A549 (cell line): ENCODE data around the gene KDM6A. TPM values are rescaled to one million over a fixed set of nuclear protein-coding genes. Genes with fewer than 3 reads are reported as not detected.
"Not testable (repeated sequence)": the region's sequence is repeated elsewhere in the genome, so short reads cannot be mapped to it uniquely, and the experiment has no call there.

Source experiments
- ATAC-seq, 2 experiments: fragments of 200-7000 bp in 1 of 2; fragments of >200 bp in 1 of 2; cut with Nextera tagmentation in 1 of 2; cut with Tn5 transposase in 1 of 2; 3 replicates each; pipeline versions ENCODE4 v1.8.0 to v1.9.1; 2018 to 2020; ENCODE audit warnings: mild to moderate bottlenecking in 1 of 2, moderate library complexity in 1 of 2
- CTCF ChIA-PET: fragments of 300-600 bp; sonication (Branson Sonifier 250); formaldehyde crosslinking; extraction: SDS; loops from one replicate; lab custom pipeline; 2021; ENCODE audit warnings: antibody characterized with exemption, inconsistent platforms; lab: Yijun Ruan, JAX
- POLR2A ChIA-PET: fragments of 350-600 bp; formaldehyde crosslinking; extraction: SDS; loops from one replicate; lab custom pipeline; 2021; ENCODE audit warnings: antibody characterized with exemption, inconsistent platforms; lab: Yijun Ruan, JAX
- DNase-seq, 2 experiments: peaks; one replicate each; pipeline versions ENCODE4 v3.0.0 to v3.0.0-alpha.2; 2011 to 2016; ENCODE audit warnings: low read depth in 1 of 2, low spot score in 1 of 2
- FAIRE-seq: peaks from 2 replicates; lab custom pipeline; 2011; peaks lifted over from hg19 to GRCh38; lab: Jason Lieb, UNC
- H3K27ac ChIP-seq, 2 experiments: fragments of >200 bp; sonication (Bioruptor Twin); formaldehyde crosslinking; 3 replicates each; pipeline ENCODE4 v1.5.1; 2016 to 2017
- H3K4me1 ChIP-seq: fragments of >200 bp; sonication (Bioruptor Twin); formaldehyde crosslinking; 3 replicates; pipeline ENCODE4 v1.6.1; 2016
- H3K4me2 ChIP-seq: fragments of >200 bp; sonication (Bioruptor Twin); formaldehyde crosslinking; 3 replicates; pipeline ENCODE4 v1.6.1; 2016
- H3K4me3 ChIP-seq: fragments of >200 bp; sonication (Bioruptor Twin); formaldehyde crosslinking; 3 replicates; pipeline ENCODE4 v1.5.1; 2016
- H3K9me3 ChIP-seq: fragments of >200 bp; sonication (Bioruptor Twin); formaldehyde crosslinking; 3 replicates; pipeline ENCODE4 v1.6.1; 2016
- BCL3 ChIP-seq: fragments of >200 bp; sonication (Bioruptor Twin); formaldehyde crosslinking; IDR thresholded peaks from 3 replicates; pipeline ENCODE4 v1.6.1; 2016
- BHLHE40 ChIP-seq: IDR thresholded peaks from 2 replicates; pipeline ENCODE4 v1.6.1; 2012; ENCODE audit warnings: low read depth, low read length, inconsistent platforms
- CEBPB ChIP-seq, 2 experiments: fragments of >200 bp in 1 of 2; sonication (Bioruptor Twin) in 1 of 2; formaldehyde crosslinking in 1 of 2; IDR thresholded peaks; 2 replicates each; pipeline ENCODE4 v1.6.1; 2012 to 2016
- CHD2 ChIP-seq: fragments of 150-350 bp; IDR thresholded peaks from 2 replicates; pipeline ENCODE4 v1.6.1; 2014; ENCODE audit warnings: low read length; ENCODE audit not compliant: partially characterized antibody
- CHD4 ChIP-seq: fragments of 200-600 bp; sonication (generic); IDR thresholded peaks from 2 replicates; pipeline ENCODE4 v1.6.1; 2016; ENCODE audit warnings: antibody characterized with exemption, mild to moderate bottlenecking, borderline replicate concordance
- FOSB ChIP-seq: fragments of 250-450 bp; sonication (Bioruptor Pico); IDR thresholded peaks from 2 replicates; pipeline ENCODE4 v1.5.0; 2020; ENCODE audit warnings: mild to moderate bottlenecking, moderate library complexity
- FOXS1 ChIP-seq: fragments of 250-450 bp; sonication (Bioruptor Pico); IDR thresholded peaks from 2 replicates; pipeline ENCODE4 v1.5.0; 2020; ENCODE audit warnings: mild to moderate bottlenecking, moderate library complexity
- GATA3 ChIP-seq: IDR thresholded peaks from 2 replicates; pipeline ENCODE4 v1.6.1; 2012; ENCODE audit warnings: borderline replicate concordance
- HDAC2 ChIP-seq: fragments of 200-600 bp; sonication (generic); IDR thresholded peaks from 2 replicates; pipeline ENCODE4 v1.6.1; 2016
- HOXB5 ChIP-seq: fragments of 250-450 bp; sonication (Bioruptor Pico); IDR thresholded peaks from 2 replicates; pipeline ENCODE4 v1.5.0; 2020; ENCODE audit warnings: mild to moderate bottlenecking, moderate library complexity
- MAX ChIP-seq: IDR thresholded peaks from 2 replicates; pipeline ENCODE4 v1.6.1; 2012
- NR3C1 ChIP-seq: fragments of >200 bp; sonication (Bioruptor Twin); formaldehyde crosslinking; IDR thresholded peaks from 3 replicates; pipeline ENCODE4 v1.6.1; 2017
- PHF8 ChIP-seq: fragments of 200-600 bp; sonication (generic); IDR thresholded peaks from 2 replicates; pipeline ENCODE4 v1.6.1; 2016; ENCODE audit warnings: low read depth, mild to moderate bottlenecking, antibody characterized with exemption, moderate library complexity, borderline replicate concordance
- RFX5 ChIP-seq: fragments of 450-650 bp; IDR thresholded peaks from 2 replicates; pipeline ENCODE4 v1.7.1; 2014; ENCODE audit warnings: antibody characterized with exemption, mild to moderate bottlenecking, moderate library complexity
- TP53 ChIP-seq: fragments of 250-450 bp; sonication (Bioruptor Pico); IDR thresholded peaks from 2 replicates; pipeline ENCODE4 v1.5.0; 2021; ENCODE audit warnings: mild to moderate bottlenecking, moderate library complexity
- USF2 ChIP-seq: fragments of 450-650 bp; IDR thresholded peaks from 2 replicates; pipeline ENCODE4 v1.6.1; 2014; ENCODE audit warnings: antibody characterized with exemption
- WGBS: methylation state at CpG from one replicate; pipeline ENCODE4 v1.1.6; 2017; ENCODE audit errors: missing lambda C conversion rate; 5-methylcytosine and 5-hydroxymethylcytosine counted together
- polyA minus RNA-seq: library from RNA; depleted of rRNA, polyadenylated mRNA; stranded (reverse); fragments of >200 nt; gene quantifications from 2 replicates; pipeline ENCODE4 v1.2.3, GENCODE V29; 2011; rRNA and poly(A)+ RNA removed
- polyA plus RNA-seq, 4 experiments: library from polyadenylated mRNA; depleted of rRNA in 3 of 4; stranded (reverse); fragments of >200 nt; fragmentation: RNase III in 1 of 4; extraction: RNeasy Plus Mini Kit Qiagen cat#74134 plus additional on column Dnase treatment in 1 of 4; gene quantifications; 2 replicates in 3 of 4; 3 replicates in 1 of 4; pipeline ENCODE4 v1.2.3, GENCODE V29; 2011 to 2017
- TF ChIP-seq, protein P1 (sequence below): IDR thresholded peaks from 2 replicates; pipeline ENCODE4 v1.6.1; 2012
- TF ChIP-seq, protein P2 (sequence below): fragments of >200 bp; sonication (Bioruptor Twin); formaldehyde crosslinking; IDR thresholded peaks from 3 replicates; pipeline ENCODE4 v1.5.1; 2016
- TF ChIP-seq, protein P3 (sequence below): fragments of 200-600 bp; sonication (generic); IDR thresholded peaks from 2 replicates; pipeline ENCODE4 v1.6.1; 2016; ENCODE audit warnings: antibody characterized with exemption, mild to moderate bottlenecking, moderate library complexity

KDM6A gene
- polyA plus RNA-seq (2011; rRNA removed) (18.4 and 24.1 TPM in 2 replicates), polyA plus RNA-seq (2017; fragmentation: RNase III; extraction: RNeasy Plus Mini Kit Qiagen cat#74134 plus additional on column Dnase treatment) (8.5 to 9.3 TPM (median 9.0 TPM) in 3 replicates), polyA minus RNA-seq (41.9 and 46.2 TPM in 2 replicates)
- 5.6 and 8.8 TPM in 2 replicates for polyA plus RNA-seq (2012; cell fraction: cytosol; rRNA removed)
- polyA plus RNA-seq (2012; cell fraction: nucleus; rRNA removed), result 9.4 and 10.3 TPM in 2 replicates

DNA sequence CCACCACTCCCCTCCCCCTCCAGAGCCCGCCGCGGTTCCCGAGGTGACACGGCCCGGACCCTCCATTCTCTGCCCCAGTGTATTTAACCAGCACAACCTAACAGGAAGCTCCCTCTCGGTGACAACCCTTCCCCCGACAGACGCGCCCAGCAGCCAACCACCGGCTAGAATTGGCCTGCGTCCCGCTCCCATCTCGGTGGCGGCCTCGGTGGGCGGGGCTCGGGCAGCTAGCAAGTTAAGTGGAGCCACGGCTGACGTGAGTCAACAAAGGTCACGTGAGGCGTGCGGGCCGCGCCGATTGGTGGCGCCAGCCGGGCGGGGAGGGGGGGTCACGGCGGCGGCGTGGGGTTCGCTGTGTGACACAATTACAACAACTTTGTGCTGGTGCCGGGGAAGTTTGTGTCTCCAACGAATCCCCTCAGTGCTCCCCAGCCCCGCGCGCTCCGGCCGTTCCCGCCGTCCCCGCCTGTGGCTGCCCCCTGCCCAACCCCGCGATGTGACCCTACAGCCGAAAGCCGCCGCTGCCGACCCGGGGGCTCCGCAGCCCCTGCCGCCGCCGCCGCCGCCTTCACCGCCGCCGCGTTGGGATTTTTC lies at the start of gene KDM6A:
Gene KDM6A (plus strand): TSS at position 368 of the 594 bp plus-strand sequence. CDS start 364 bp downstream, outside the sequence.
- ATAC-seq (peak; percentile 86 to 94), FAIRE-seq (peak; percentile 84)
- POLR2A ChIA-PET, result interaction anchor here (0.6 to 1.5 kb wide), 11 partner anchors 9 to 1444 kb away, joined by 3 to 6 read pairs (median 4); partner anchors contain the start of gene FUNDC1
- H3K4me2 ChIP-seq, result peak within 1 kb of the TSS; percentile 86
- no CpG with 5 or more reads among the region's 61 CpGs for WGBS
- TF ChIP-seq MAX, result 0 out of 2 replicates have a peak, but pooled peaks have one; percentile 16
- TF ChIP-seq, protein P1, sequence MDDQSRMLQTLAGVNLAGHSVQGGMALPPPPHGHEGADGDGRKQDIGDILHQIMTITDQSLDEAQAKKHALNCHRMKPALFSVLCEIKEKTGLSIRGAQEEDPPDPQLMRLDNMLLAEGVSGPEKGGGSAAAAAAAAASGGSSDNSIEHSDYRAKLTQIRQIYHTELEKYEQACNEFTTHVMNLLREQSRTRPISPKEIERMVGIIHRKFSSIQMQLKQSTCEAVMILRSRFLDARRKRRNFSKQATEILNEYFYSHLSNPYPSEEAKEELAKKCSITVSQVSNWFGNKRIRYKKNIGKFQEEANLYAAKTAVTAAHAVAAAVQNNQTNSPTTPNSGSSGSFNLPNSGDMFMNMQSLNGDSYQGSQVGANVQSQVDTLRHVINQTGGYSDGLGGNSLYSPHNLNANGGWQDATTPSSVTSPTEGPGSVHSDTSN, result peak; percentile 94
- TF ChIP-seq BCL3, result peak; percentile 75; the same call in 2 of the 3 replicates
- TF ChIP-seq CHD2, result no peak
- TF ChIP-seq USF2, result peak; percentile 97
- TF ChIP-seq, all 56 proteins: peak for 4
- peak; percentile 94 to 98 for DNase-seq
- CTCF ChIA-PET, result no interaction called here
- Histone ChIP-seq H3K9me3 (no peaks in the 10 kb centered on the region), H3K4me1 (0 out of 3 replicates have a peak, but pooled peaks cover 13% of the 10 kb centered on the region), H3K27ac (peak within 1 kb of the TSS; percentile 99 to 100), H3K4me3 (peak within 1 kb of the TSS; percentile 79)

DNA sequence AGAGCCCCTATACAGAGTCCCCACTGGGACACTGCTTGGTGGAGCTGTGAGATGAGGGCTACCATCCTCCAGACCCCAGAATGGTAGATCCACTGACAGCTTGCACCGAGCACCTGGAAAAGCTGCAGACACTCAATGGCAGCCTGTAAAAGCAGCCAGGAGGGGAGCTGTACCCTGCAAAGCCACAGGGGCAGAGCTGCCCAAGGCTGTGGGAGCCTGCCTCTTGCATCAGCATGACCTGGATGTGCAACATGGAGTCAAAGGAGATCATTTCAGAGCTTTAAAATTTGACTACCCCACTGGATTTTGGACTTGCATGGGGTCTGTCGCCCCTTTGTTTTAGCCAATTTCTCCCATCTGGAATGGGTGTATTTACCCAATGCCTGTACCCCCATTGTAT lies 49.8 kb upstream of the KDM6A start:
- POLR2A ChIA-PET, ATAC-seq, FAIRE-seq, H3K4me2 ChIP-seq, DNase-seq, H3K27ac ChIP-seq, H3K4me3 ChIP-seq, H3K9me3 ChIP-seq, H3K4me1 ChIP-seq, CTCF ChIA-PET: not testable (repeated sequence)
- 86% methylated on average over 1 of the region's 2 CpGs for WGBS

DNA sequence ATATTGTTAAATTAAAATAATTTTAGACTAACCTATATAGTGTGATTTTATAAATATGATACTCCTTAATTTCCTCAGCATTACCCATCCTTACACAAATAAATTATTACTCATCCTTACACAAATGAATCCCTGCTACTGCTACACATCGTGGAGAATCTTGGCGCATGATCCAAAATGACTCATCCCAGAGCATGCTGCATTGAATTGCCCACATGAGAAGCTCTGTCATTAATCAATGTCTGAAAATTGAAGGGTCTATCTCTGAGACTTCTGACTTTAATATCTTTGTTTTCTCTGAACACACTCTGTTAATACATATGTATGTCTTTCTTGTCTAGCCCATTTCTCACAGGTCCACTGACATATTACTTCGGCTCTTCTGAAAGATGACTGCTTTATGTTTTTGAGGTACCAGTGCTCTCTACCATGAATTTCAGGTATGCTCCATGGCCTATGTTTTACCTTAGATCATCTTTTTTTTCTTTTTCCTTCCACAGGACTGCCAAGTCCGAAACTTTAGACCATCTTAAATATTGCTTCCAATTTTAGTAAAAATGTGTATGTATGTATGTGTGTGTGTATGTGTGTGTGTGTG lies 44.9 kb upstream of the KDM6A start:
- peak overlapping the region; percentile 55 for H3K4me2 ChIP-seq
- H3K4me3 ChIP-seq, result no peak overlapping the region
- POLR2A ChIA-PET, result no interaction called here
- peak; percentile 58 to 69 for DNase-seq
- CTCF ChIA-PET, result no interaction called here
- peak; percentile 92 to 93; a peak in 5 of 6 replicates for ATAC-seq
- H3K27ac ChIP-seq, result no peak overlapping the region; a peak in 1 of 6 replicates
- no peaks in the 10 kb centered on the region for H3K9me3 ChIP-seq
- FAIRE-seq, result peak; percentile 77
- WGBS, result 24% methylated on average over 4 of the region's 4 CpGs
- H3K4me1 ChIP-seq, result peaks cover 23% of the 10 kb centered on the region
- no peak for TF ChIP-seq TP53 (CRISPR knock-in tag)
- TF ChIP-seq FOXS1 (CRISPR knock-in tag), result no peak
- no peak for TF ChIP-seq CEBPB (IDR thresholded peaks at IDR 0.05)
- no peak for TF ChIP-seq BCL3
- TF ChIP-seq BHLHE40, result no peak
- TF ChIP-seq PHF8, result no peak
- no peak for TF ChIP-seq CHD4
- no peak for TF ChIP-seq FOSB (CRISPR knock-in tag)
- no peak for TF ChIP-seq RFX5
- no peak for TF ChIP-seq GATA3
- TF ChIP-seq, protein P2, sequence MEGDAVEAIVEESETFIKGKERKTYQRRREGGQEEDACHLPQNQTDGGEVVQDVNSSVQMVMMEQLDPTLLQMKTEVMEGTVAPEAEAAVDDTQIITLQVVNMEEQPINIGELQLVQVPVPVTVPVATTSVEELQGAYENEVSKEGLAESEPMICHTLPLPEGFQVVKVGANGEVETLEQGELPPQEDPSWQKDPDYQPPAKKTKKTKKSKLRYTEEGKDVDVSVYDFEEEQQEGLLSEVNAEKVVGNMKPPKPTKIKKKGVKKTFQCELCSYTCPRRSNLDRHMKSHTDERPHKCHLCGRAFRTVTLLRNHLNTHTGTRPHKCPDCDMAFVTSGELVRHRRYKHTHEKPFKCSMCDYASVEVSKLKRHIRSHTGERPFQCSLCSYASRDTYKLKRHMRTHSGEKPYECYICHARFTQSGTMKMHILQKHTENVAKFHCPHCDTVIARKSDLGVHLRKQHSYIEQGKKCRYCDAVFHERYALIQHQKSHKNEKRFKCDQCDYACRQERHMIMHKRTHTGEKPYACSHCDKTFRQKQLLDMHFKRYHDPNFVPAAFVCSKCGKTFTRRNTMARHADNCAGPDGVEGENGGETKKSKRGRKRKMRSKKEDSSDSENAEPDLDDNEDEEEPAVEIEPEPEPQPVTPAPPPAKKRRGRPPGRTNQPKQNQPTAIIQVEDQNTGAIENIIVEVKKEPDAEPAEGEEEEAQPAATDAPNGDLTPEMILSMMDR, result no peak
- TF ChIP-seq, protein P3, sequence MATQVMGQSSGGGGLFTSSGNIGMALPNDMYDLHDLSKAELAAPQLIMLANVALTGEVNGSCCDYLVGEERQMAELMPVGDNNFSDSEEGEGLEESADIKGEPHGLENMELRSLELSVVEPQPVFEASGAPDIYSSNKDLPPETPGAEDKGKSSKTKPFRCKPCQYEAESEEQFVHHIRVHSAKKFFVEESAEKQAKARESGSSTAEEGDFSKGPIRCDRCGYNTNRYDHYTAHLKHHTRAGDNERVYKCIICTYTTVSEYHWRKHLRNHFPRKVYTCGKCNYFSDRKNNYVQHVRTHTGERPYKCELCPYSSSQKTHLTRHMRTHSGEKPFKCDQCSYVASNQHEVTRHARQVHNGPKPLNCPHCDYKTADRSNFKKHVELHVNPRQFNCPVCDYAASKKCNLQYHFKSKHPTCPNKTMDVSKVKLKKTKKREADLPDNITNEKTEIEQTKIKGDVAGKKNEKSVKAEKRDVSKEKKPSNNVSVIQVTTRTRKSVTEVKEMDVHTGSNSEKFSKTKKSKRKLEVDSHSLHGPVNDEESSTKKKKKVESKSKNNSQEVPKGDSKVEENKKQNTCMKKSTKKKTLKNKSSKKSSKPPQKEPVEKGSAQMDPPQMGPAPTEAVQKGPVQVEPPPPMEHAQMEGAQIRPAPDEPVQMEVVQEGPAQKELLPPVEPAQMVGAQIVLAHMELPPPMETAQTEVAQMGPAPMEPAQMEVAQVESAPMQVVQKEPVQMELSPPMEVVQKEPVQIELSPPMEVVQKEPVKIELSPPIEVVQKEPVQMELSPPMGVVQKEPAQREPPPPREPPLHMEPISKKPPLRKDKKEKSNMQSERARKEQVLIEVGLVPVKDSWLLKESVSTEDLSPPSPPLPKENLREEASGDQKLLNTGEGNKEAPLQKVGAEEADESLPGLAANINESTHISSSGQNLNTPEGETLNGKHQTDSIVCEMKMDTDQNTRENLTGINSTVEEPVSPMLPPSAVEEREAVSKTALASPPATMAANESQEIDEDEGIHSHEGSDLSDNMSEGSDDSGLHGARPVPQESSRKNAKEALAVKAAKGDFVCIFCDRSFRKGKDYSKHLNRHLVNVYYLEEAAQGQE, result no peak
- no peak for TF ChIP-seq HDAC2
- TF ChIP-seq NR3C1, result no peak
- TF ChIP-seq HOXB5 (CRISPR knock-in tag), result peak; percentile 90
